HG02840 (cell line): ENCODE data around the gene GZF1.

Experiments used
- ATAC-seq: cut with Tn5 transposase; IDR thresholded peaks from one replicate; pipeline ENCODE4 v1.9.1; 2021; ENCODE audit warnings: mild to moderate bottlenecking, moderate library complexity, moderate number of reproducible peaks; ENCODE audit not compliant: unreplicated experiment, low FRiP score

The GZF1 gene

GRCh38 chr20:23368316-23369071 lies 6.5 kb downstream of the GZF1 start:
- no peak for ATAC-seq

GRCh38 chr20:23369072-23369823 lies 7.3 kb downstream of the GZF1 start:
- no peak for ATAC-seq

- ATAC-seq: no peak
Observed at GRCh38 chr20:23370274-23370673, 8.3 kb downstream of the GZF1 start.

GRCh38 chr20:23370873-23371272 lies 8.9 kb downstream of the GZF1 start:
- ATAC-seq: no peak

GRCh38 chr20:23371496-23371895 lies 9.5 kb downstream of the GZF1 start:
- ATAC-seq: no peak

GRCh38 chr20:23374441-23374840 lies 12.5 kb downstream of the GZF1 start:
- no peak for ATAC-seq

- no peak for ATAC-seq
Observed at GRCh38 chr20:23375827-23376226, 13.8 kb downstream of the GZF1 start.

GRCh38 chr20:23379772-23380171 lies 17.8 kb downstream of the GZF1 start:
- no peak for ATAC-seq

- ATAC-seq: no peak
Observed at GRCh38 chr20:23381876-23382275, 19.9 kb downstream of the GZF1 start.

GRCh38 chr20:23386304-23387117 lies 24.5 kb downstream of the GZF1 start:
- ATAC-seq: no peak

- ATAC-seq: no peak
Observed at GRCh38 chr20:23387118-23387443, 25.1 kb downstream of the GZF1 start.

GRCh38 chr20:23390091-23390774 lies 28.3 kb downstream of the GZF1 start:
- ATAC-seq: no peak

- no peak for ATAC-seq
Observed at GRCh38 chr20:23391707-23392310, 29.8 kb downstream of the GZF1 start.

GRCh38 chr20:23393996-23394775 lies 32.2 kb downstream of the GZF1 start:
- no peak for ATAC-seq

- ATAC-seq: no peak
Observed at GRCh38 chr20:23396950-23397627, 35.1 kb downstream of the GZF1 start.

GRCh38 chr20:23397961-23398360 lies 36.0 kb downstream of the GZF1 start:
- no peak for ATAC-seq

GRCh38 chr20:23399568-23400241 lies 37.7 kb downstream of the GZF1 start:
- ATAC-seq: no peak

- ATAC-seq: no peak
Observed at GRCh38 chr20:23401051-23401450, 39.1 kb downstream of the GZF1 start.
